ENCODE results near the gene EIF2B5.
"Not testable (repeated sequence)": the region's sequence is repeated elsewhere in the genome, so short reads cannot be mapped to it uniquely, and the experiment has no call there.

Gene EIF2B5

GRCh38 chr3:184135149-184135910 lies at the start of gene EIF2B5:
TSS of gene EIF2B5 (plus strand) at chr3:184135358. CDS start at chr3:184135386, 28 bp downstream.
- DNase-seq (ENCODE audit: low read depth in 2 of 2): peak; percentile 69 to 70

- no peak for DNase-seq (ENCODE audit: low read depth in 2 of 2)
Measured at GRCh38 chr3:184085389-184085852, 49.7 kb upstream of the EIF2B5 start.

GRCh38 chr3:184092199-184092598 lies 43.0 kb upstream of the EIF2B5 start:
- DNase-seq (ENCODE audit: low read depth in 2 of 2): no peak

GRCh38 chr3:184096811-184097383 lies 38.3 kb upstream of the EIF2B5 start, which contains the start of gene HTR3E:
TSS of gene HTR3E (plus strand) at chr3:184097064. CDS start at chr3:184097530, 466 bp downstream.
- no peak for DNase-seq (ENCODE audit: low read depth in 2 of 2)

DNA sequence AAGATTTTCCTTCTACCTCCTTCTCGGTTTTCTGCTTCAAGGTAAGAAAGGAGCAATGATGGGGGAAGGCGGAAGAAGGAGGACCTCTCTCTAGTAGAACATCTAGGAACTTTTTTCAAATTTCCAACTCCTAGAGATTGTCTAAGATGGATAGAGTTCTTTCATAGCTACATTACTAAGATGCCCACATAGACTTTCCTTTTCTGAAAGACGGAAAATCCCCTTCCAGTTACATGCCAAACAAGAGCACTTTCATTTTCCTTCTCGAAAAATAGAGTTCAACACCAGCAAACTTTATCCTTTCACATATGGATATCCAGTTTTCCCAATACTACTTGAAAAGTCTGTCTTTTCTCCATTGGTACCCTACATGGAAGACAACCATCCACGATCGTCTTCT lies 37.6 kb upstream of the EIF2B5 start:
- DNase-seq (ENCODE audit: low read depth in 2 of 2): no peak

DNA sequence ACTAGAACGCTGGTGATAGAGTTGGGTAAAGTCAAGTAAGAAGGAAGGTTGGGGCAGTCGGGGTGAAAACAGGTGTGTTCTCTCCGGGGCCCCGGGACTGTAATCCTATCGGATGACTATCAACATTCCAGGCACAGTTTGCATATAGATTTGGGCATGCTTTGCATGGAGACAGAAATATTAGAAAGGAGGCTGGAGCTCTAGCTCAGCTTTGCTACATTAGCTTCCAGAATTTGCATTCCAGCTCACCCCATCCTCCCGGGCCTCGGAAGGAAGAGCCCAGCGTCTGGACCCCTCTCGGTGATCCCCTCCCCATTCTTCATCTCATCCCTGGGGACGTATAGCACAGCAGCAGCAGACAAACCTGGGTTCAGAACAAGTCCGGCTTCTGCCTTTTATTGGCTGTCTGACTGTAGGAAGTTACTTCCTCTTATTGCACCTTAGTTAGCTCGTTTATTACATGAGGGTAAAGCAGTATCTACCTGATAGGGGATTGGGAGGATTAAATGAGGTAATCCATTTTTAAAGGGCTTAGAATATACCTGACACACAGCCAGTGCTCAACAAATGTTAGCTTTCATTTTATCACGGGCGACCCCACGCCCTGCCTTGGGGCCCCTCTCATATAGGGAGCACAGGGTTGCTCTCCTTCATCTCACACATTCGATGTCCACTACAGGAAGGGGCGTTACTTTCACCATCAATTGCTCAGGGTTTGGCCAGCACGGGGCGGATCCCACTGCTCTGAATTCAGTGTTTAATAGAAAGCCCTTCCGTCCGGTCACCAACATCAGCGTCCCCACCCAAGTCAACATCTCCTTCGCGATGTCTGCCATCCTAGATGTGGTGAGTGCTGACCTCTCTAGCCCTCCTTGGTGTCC lies 35.1 kb upstream of the EIF2B5 start:
- no peak for DNase-seq (ENCODE audit: low read depth in 2 of 2)

- no peak for DNase-seq (ENCODE audit: low read depth in 2 of 2)
Measured at GRCh38 chr3:184110316-184110725, 24.8 kb upstream of the EIF2B5 start.

DNA sequence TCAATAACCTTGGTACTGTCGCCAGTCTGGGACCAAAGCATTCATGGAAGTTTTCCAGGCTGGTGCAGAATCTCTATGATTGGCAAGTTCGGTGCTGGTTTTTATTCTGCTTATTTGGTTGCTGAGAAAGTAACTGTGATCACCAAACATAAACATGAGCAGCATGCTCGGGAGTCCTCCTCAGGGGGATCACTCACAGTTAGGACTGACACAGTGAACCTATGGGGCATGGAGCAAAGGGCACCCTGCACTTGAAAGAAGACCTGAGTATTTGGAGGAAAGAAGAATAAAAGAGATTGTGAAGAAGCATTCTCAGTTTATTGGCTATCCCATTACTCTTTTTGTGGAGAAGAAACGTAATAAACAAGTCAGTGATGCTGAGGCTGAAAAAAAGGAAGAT lies 19.1 kb upstream of the EIF2B5 start:
- no peak for DNase-seq (ENCODE audit: low read depth in 2 of 2)

- DNase-seq (ENCODE audit: low read depth in 2 of 2): no peak
Measured at GRCh38 chr3:184117636-184118035, 17.5 kb upstream of the EIF2B5 start.

DNA sequence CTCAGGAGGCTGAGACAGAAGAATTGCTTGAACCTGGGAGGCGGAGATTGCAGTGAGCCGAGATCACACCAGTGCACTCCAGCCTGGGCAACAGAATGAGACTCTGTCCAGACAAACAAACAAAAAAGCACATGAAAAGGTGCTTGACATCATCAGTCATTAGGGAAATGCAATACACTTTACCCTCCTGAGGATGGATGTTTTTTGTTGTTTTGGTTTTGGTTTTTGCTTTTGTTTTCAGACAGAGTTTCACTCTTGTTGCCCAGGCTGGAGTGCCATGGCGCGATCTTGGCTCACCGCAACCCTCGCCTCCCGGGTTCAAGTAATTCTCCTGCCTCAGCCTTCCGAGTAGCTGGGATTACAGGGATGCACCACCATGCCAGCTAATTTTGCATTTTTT lies 14.1 kb upstream of the EIF2B5 start:
- DNase-seq (ENCODE audit: low read depth in 2 of 2): not testable (repeated sequence)

- no peak for DNase-seq (ENCODE audit: low read depth in 2 of 2)
Measured at GRCh38 chr3:184126006-184126405, 9.2 kb upstream of the EIF2B5 start.

- no peak for DNase-seq (ENCODE audit: low read depth in 2 of 2)
Measured at GRCh38 chr3:184129012-184129411, 6.1 kb upstream of the EIF2B5 start.

- DNase-seq (ENCODE audit: low read depth in 2 of 2): no peak
Measured at GRCh38 chr3:184132945-184133344, 2.2 kb upstream of the EIF2B5 start.

GRCh38 chr3:184133840-184134745 lies 1.1 kb upstream of the EIF2B5 start:
- DNase-seq (ENCODE audit: low read depth in 2 of 2): peak in 1 of 2 donors; percentile 10

DNA sequence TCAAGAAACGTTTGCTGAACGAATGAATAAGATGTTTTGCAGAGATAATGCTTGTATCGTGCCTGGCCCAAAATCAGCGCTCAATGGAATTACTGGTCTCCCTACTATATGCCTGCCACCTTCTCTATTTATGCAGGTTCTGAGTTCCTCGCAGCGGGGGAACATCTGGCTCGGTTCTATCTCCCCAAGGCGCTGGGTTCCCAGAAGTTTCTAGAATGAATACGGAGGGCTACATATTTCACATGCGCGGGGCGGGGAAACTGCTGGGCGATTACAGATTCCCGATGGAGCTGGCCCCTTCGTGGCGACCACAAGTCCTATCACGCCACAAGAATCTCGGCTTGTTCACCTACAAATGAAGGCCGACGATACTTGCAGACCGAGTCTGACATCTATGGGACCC lies 411 bp upstream of the EIF2B5 start:
- no peak for DNase-seq (ENCODE audit: low read depth in 2 of 2)

- DNase-seq (ENCODE audit: low read depth in 2 of 2): no peak
Measured at GRCh38 chr3:184135911-184136260, 728 bp downstream of the EIF2B5 start.

DNA sequence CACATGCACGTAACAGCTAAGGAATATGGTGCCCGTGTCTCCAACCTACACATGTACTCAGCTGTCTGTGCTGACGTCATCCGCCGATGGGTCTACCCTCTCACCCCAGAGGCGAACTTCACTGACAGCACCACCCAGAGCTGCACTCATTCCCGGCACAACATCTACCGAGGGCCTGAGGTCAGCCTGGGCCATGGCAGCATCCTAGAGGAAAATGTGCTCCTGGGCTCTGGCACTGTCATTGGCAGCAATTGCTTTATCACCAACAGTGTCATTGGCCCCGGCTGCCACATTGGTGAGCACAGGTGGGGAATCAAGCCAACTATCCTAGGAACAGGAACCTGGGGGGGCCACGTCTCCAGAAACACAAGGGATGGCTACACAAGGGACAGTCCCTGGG lies 5.3 kb downstream of the EIF2B5 start:
- no peak for DNase-seq (ENCODE audit: low read depth in 2 of 2)

- no peak for DNase-seq (ENCODE audit: low read depth in 2 of 2)
Measured at GRCh38 chr3:184142199-184142598, 7.0 kb downstream of the EIF2B5 start.

DNA sequence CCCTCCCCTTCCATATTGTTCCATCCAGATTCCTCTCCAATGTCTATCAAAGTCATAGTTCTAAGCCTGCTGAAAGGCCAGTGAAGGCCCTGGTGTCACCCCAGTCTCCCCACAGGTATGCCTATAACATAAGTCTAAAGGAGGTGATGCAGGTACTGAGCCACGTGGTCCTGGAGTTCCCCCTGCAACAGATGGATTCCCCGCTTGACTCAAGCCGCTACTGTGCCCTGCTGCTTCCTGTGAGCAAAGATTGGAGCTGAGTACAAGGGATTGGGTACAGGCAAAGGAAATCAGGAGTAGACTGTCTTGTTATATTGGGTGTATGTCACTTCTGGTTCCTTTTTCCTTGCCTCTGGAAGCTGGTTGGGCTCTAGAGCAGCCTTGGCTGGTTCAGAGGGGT lies 8.2 kb downstream of the EIF2B5 start:
- DNase-seq (ENCODE audit: low read depth in 2 of 2): no peak

GRCh38 chr3:184144505-184144904 lies 9.3 kb downstream of the EIF2B5 start:
- DNase-seq (ENCODE audit: low read depth in 2 of 2): no peak

- DNase-seq (ENCODE audit: low read depth in 2 of 2): peak in 1 of 2 donors; percentile 4
Measured at GRCh38 chr3:184145111-184145524, 10.0 kb downstream of the EIF2B5 start.
